ENCODE data around the gene FGF6.

GRCh38 chr12:4448943-4449850 is 3.6 kb upstream of the FGF6 start:
- TF ChIP-seq, protein P1, sequence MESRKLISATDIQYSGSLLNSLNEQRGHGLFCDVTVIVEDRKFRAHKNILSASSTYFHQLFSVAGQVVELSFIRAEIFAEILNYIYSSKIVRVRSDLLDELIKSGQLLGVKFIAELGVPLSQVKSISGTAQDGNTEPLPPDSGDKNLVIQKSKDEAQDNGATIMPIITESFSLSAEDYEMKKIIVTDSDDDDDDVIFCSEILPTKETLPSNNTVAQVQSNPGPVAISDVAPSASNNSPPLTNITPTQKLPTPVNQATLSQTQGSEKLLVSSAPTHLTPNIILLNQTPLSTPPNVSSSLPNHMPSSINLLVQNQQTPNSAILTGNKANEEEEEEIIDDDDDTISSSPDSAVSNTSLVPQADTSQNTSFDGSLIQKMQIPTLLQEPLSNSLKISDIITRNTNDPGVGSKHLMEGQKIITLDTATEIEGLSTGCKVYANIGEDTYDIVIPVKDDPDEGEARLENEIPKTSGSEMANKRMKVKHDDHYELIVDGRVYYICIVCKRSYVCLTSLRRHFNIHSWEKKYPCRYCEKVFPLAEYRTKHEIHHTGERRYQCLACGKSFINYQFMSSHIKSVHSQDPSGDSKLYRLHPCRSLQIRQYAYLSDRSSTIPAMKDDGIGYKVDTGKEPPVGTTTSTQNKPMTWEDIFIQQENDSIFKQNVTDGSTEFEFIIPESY (IDR thresholded peaks at IDR 0.05) = no peak
- no peak for TF ChIP-seq REST (IDR thresholded peaks at IDR 0.05)
- TF ChIP-seq, protein P2, sequence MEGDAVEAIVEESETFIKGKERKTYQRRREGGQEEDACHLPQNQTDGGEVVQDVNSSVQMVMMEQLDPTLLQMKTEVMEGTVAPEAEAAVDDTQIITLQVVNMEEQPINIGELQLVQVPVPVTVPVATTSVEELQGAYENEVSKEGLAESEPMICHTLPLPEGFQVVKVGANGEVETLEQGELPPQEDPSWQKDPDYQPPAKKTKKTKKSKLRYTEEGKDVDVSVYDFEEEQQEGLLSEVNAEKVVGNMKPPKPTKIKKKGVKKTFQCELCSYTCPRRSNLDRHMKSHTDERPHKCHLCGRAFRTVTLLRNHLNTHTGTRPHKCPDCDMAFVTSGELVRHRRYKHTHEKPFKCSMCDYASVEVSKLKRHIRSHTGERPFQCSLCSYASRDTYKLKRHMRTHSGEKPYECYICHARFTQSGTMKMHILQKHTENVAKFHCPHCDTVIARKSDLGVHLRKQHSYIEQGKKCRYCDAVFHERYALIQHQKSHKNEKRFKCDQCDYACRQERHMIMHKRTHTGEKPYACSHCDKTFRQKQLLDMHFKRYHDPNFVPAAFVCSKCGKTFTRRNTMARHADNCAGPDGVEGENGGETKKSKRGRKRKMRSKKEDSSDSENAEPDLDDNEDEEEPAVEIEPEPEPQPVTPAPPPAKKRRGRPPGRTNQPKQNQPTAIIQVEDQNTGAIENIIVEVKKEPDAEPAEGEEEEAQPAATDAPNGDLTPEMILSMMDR (IDR thresholded peaks at IDR 0.05; ENCODE audit: low read depth, low read length, missing input control) = no peak
- no peak for TF ChIP-seq YY1 (IDR thresholded peaks at IDR 0.05)
- TF ChIP-seq ATF3 (IDR thresholded peaks at IDR 0.05) = no peak
- TF ChIP-seq JUND (IDR thresholded peaks at IDR 0.05) = no peak
- no peak for TF ChIP-seq GABPA (IDR thresholded peaks at IDR 0.05 in 1 of 2, conservative IDR thresholded peaks at IDR 0.05 in 1 of 2)
- no peak for TF ChIP-seq RAD21 (IDR thresholded peaks at IDR 0.05)
- no peak for TF ChIP-seq SP1 (IDR thresholded peaks at IDR 0.05)
- no peak for TF ChIP-seq RXRA (IDR thresholded peaks at IDR 0.05)
- TF ChIP-seq, protein P3, sequence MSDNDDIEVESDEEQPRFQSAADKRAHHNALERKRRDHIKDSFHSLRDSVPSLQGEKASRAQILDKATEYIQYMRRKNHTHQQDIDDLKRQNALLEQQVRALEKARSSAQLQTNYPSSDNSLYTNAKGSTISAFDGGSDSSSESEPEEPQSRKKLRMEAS (IDR thresholded peaks at IDR 0.05) = no peak
- no peak for TF ChIP-seq EGR1 (IDR thresholded peaks at IDR 0.05; ENCODE audit: low read depth in 2 of 2)

Data from liver (tissue), 3 donors.